GM12864 (cell line): ENCODE results near the gene BPIFA2.

Experiments
- DNase-seq: peaks from one replicate; pipeline ENCODE4 v3.0.0-alpha.2; 2011; ENCODE audit warnings: low read depth
- H3K4me3 ChIP-seq: 2 replicates; pipeline ENCODE4 v1.5.1; 2011; ENCODE audit warnings: mild to moderate bottlenecking, low read depth, low read length, control low read depth
- CTCF ChIP-seq: IDR thresholded peaks from 2 replicates; pipeline ENCODE4 v1.5.1; 2011; ENCODE audit warnings: low read depth, mild to moderate bottlenecking, moderate library complexity, low read length, control low read depth, inconsistent platforms; ENCODE audit errors: missing control alignments

Gene BPIFA2

GRCh38 chr20:33211817-33212424 is 44.0 kb downstream of the BPIFA2 start:
- peak; percentile 65 for TF ChIP-seq CTCF
- no peak overlapping the region for H3K4me3 ChIP-seq
- no peak for DNase-seq

GRCh38 chr20:33217052-33217451 is 49.1 kb downstream of the BPIFA2 start, which contains the start of gene BPIFA3:
TSS of gene BPIFA3 (plus strand) at chr20:33217352. CDS start at chr20:33217537, 185 bp downstream.
- TF ChIP-seq CTCF: no peak
- no peak within 1 kb of the TSS for H3K4me3 ChIP-seq
- DNase-seq: no peak

GRCh38 chr20:33224399-33224798 is 56.4 kb downstream of the BPIFA2 start:
- no peak for TF ChIP-seq CTCF
- no peak overlapping the region for H3K4me3 ChIP-seq
- no peak for DNase-seq

GRCh38 chr20:33229843-33230242 is 61.9 kb downstream of the BPIFA2 start:
- no peak for DNase-seq
- H3K4me3 ChIP-seq: no peak overlapping the region
- no peak for TF ChIP-seq CTCF
